ENCODE results near the gene STUB1. TPM values are rescaled to one million over a fixed set of nuclear protein-coding genes. Genes with fewer than 3 reads are reported as not detected.

STUB1 gene
- 10 to 100 TPM; 32.4 to 38.2 TPM for total RNA-seq
- 10 to 100 TPM; 62.2 to 74.4 TPM for polyA plus RNA-seq

DNA sequence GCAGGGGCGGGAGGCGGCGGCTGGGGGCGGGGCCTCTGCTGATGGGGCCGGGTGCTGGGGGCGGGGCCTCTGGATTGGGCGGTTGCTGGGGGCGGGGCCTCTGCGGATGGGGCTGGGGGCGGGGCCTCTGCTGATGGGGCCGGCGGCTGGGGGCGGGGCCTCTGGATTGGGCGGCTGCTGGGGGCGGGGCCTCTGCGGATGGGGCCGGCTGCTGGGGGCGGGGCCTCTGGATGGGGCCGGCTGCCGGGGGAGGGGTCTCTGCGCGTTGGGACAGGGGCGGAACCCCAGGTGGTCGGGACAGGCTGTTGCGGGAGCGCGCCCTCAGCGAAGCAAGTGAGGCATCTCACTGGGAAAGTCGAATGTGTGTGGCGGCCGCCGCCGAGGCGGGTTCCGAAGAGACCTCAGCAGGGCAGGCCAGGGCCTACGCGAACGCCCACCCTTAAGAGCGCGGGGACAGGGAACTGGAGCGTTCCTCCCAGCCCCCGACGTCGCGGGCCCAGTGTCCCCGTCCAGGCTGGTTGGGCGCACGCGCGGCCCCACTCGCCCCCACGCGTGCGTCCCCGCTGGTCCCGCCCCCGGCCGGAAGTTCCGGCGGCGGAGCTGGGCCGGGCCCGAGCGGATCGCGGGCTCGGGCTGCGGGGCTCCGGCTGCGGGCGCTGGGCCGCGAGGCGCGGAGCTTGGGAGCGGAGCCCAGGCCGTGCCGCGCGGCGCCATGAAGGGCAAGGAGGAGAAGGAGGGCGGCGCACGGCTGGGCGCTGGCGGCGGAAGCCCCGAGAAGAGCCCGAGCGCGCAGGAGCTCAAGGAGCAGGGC, at the start of gene STUB1:
Gene STUB1, plus strand, starts transcription at position 597 of the 811 bp plus-strand sequence. Its CDS starts 116 bp downstream, at position 713.
- Histone ChIP-seq H3K27ac (ENCODE audit: low read depth in 1 of 2, low read length in 2 of 2) (peak within 1 kb of the TSS; percentile 93 to 94), H3K27me3 (ENCODE audit: control insufficient read depth in 4 of 4, insufficient read depth in 4 of 4, low read length in 3 of 4) (no peaks in the 10 kb centered on the region), H3K4me1 (ENCODE audit: control insufficient read depth in 4 of 4, insufficient read depth in 4 of 4, low read length in 3 of 4) (peaks cover 31 to 63% (median 49%) of the 10 kb centered on the region in 4 donors), H3K36me3 (ENCODE audit: control insufficient read depth in 4 of 4, insufficient read depth in 3 of 4, low read depth in 1 of 4, low read length in 3 of 4) (peaks cover 8 to 14% (median 12%) of the 10 kb centered on the region in 4 donors), H3K4me3 (ENCODE audit: low read depth in 1 of 3, low read length in 3 of 3) (peak within 1 kb of the TSS; percentile 77 to 83 (median 81)), H3K9ac (ENCODE audit: low read depth in 1 of 2, low read length in 2 of 2) (peak within 1 kb of the TSS; percentile 60 to 78), H3K9me3 (ENCODE audit: control insufficient read depth in 4 of 4, low read length in 3 of 4) (no peaks in the 10 kb centered on the region)
- WGBS = 1% methylated on average over 91 of the region's 91 CpGs
- TF ChIP-seq, protein P1, sequence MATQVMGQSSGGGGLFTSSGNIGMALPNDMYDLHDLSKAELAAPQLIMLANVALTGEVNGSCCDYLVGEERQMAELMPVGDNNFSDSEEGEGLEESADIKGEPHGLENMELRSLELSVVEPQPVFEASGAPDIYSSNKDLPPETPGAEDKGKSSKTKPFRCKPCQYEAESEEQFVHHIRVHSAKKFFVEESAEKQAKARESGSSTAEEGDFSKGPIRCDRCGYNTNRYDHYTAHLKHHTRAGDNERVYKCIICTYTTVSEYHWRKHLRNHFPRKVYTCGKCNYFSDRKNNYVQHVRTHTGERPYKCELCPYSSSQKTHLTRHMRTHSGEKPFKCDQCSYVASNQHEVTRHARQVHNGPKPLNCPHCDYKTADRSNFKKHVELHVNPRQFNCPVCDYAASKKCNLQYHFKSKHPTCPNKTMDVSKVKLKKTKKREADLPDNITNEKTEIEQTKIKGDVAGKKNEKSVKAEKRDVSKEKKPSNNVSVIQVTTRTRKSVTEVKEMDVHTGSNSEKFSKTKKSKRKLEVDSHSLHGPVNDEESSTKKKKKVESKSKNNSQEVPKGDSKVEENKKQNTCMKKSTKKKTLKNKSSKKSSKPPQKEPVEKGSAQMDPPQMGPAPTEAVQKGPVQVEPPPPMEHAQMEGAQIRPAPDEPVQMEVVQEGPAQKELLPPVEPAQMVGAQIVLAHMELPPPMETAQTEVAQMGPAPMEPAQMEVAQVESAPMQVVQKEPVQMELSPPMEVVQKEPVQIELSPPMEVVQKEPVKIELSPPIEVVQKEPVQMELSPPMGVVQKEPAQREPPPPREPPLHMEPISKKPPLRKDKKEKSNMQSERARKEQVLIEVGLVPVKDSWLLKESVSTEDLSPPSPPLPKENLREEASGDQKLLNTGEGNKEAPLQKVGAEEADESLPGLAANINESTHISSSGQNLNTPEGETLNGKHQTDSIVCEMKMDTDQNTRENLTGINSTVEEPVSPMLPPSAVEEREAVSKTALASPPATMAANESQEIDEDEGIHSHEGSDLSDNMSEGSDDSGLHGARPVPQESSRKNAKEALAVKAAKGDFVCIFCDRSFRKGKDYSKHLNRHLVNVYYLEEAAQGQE (IDR thresholded peaks at IDR 0.05) = no peak
- TF ChIP-seq RXRA (IDR thresholded peaks at IDR 0.05) (no peak), NR2F2 (IDR thresholded peaks at IDR 0.05) (no peak), FOXA1 (IDR thresholded peaks at IDR 0.05) (no peak), FOXA2 (IDR thresholded peaks at IDR 0.05) (no peak), GABPA (IDR thresholded peaks at IDR 0.05 in 1 of 2, conservative IDR thresholded peaks at IDR 0.05 in 1 of 2) (peak in 1 of 2 donors; percentile 76), SP1 (IDR thresholded peaks at IDR 0.05) (peak; percentile 30), JUND (IDR thresholded peaks at IDR 0.05) (no peak)
- peak; percentile 96 for DNase-seq (ENCODE audit: low spot score)

DNA sequence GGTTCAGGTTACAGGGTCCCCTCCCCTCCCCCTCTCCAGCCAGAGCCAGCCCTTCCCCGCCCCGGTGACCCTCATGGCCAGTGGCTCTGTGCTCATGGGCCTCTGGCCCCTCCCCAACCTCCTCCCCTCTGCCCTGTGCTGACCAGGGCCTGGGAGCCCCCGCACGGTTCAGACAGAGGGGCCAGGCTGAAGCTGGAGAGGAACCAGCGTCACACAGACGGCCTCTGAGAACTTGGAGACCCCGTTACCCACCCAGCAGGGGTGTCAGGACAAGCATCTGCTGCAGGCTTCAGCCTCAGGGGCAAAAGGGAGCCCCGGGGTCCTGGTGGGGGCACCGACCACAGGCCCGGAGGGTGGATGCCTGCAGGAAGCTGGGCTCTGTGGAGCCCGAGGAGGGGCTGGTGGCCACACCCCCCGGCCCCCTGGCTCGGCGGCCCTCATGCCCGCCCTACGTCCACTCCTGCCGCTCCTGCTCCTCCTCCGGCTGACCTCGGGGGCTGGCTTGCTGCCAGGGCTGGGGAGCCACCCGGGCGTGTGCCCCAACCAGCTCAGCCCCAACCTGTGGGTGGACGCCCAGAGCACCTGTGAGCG, 49.3 kb upstream of the STUB1 start, which contains the start of gene WFIKKN1:
Gene WFIKKN1, plus strand, starts transcription at position 171 of the 591 bp plus-strand sequence. Its CDS starts 269 bp downstream, at position 440.
- H3K4me1 ChIP-seq (ENCODE audit: control insufficient read depth in 4 of 4, insufficient read depth in 4 of 4, low read length in 3 of 4) = peaks cover 33 to 60% (median 50%) of the 10 kb centered on the region in 4 donors
- peak; percentile 56 for DNase-seq (ENCODE audit: low spot score)
- no peak within 1 kb of the TSS for H3K9ac ChIP-seq (ENCODE audit: low read depth in 1 of 2, low read length in 2 of 2)
- no peak within 1 kb of the TSS for H3K4me3 ChIP-seq (ENCODE audit: low read depth in 1 of 3, low read length in 3 of 3)
- H3K36me3 ChIP-seq (ENCODE audit: control insufficient read depth in 4 of 4, insufficient read depth in 3 of 4, low read depth in 1 of 4, low read length in 3 of 4) = peaks cover 0 to 12% (median 3%) of the 10 kb centered on the region in 4 donors
- WGBS = 7% methylated on average over 23 of the region's 23 CpGs
- TF ChIP-seq, protein P2, sequence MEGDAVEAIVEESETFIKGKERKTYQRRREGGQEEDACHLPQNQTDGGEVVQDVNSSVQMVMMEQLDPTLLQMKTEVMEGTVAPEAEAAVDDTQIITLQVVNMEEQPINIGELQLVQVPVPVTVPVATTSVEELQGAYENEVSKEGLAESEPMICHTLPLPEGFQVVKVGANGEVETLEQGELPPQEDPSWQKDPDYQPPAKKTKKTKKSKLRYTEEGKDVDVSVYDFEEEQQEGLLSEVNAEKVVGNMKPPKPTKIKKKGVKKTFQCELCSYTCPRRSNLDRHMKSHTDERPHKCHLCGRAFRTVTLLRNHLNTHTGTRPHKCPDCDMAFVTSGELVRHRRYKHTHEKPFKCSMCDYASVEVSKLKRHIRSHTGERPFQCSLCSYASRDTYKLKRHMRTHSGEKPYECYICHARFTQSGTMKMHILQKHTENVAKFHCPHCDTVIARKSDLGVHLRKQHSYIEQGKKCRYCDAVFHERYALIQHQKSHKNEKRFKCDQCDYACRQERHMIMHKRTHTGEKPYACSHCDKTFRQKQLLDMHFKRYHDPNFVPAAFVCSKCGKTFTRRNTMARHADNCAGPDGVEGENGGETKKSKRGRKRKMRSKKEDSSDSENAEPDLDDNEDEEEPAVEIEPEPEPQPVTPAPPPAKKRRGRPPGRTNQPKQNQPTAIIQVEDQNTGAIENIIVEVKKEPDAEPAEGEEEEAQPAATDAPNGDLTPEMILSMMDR (IDR thresholded peaks at IDR 0.05; ENCODE audit: low read depth, low read length, missing input control) = peak; percentile 1
- TF ChIP-seq RXRA (IDR thresholded peaks at IDR 0.05) (no peak), NR2F2 (IDR thresholded peaks at IDR 0.05) (no peak), JUND (IDR thresholded peaks at IDR 0.05) (no peak)
- H3K27ac ChIP-seq (ENCODE audit: low read depth in 1 of 2, low read length in 2 of 2) = peak within 1 kb of the TSS in 1 of 2 donors; percentile 38
- no peaks in the 10 kb centered on the region for H3K27me3 ChIP-seq (ENCODE audit: control insufficient read depth in 4 of 4, insufficient read depth in 4 of 4, low read length in 3 of 4)
- H3K9me3 ChIP-seq (ENCODE audit: control insufficient read depth in 4 of 4, low read length in 3 of 4) = no peaks in the 10 kb centered on the region

All from liver (tissue), 9 donors.